IMR-90 (cell line): ENCODE measurements around the gene CD86. TPM values are rescaled to one million over a fixed set of nuclear protein-coding genes. Genes with fewer than 3 reads are reported as not detected.

ENCODE experiments used
- ATAC-seq: fragments of 200-7000 bp; cut with Tn5 transposase; 2 replicates; pipeline ENCODE4 v1.9.1; 2020; ENCODE audit warnings: low read depth, mild to moderate bottlenecking, moderate library complexity
- BruUV-seq: library from RNA; stranded (reverse); fragments of 400-500 nt; replicated peaks from 2 replicates; lab custom pipeline; 2021; lab: Mats Ljungman, UMichigan
- CTCF ChIA-PET: fragments of 300-600 bp; formaldehyde crosslinking; extraction: SDS; loops from one replicate; lab custom pipeline; 2021; ENCODE audit warnings: antibody characterized with exemption; lab: Yijun Ruan, JAX
- POLR2A ChIA-PET: fragments of 300-600 bp; sonication (Branson Sonifier 250); formaldehyde crosslinking; loops from one replicate; lab custom pipeline; 2022; ENCODE audit warnings: antibody characterized with exemption; ENCODE audit not compliant: unreplicated experiment; lab: Charles Lee
- DNase-seq: peaks from one replicate; pipeline ENCODE4 v3.0.0; 2013
- H2AFZ ChIP-seq: replicated peaks from 2 replicates; pipeline ENCODE3; 2013; ENCODE audit warnings: low read length, mild to moderate bottlenecking; ENCODE audit not compliant: poor library complexity
- H2AK5ac ChIP-seq: 2 replicates; pipeline ENCODE4 v1.6.1; 2013; ENCODE audit warnings: low read depth, low read length, inconsistent platforms
- H2AK9ac ChIP-seq: replicated peaks from 2 replicates; pipeline ENCODE3; 2013; ENCODE audit warnings: mild to moderate bottlenecking, low read depth, low read length, moderate library complexity; ENCODE audit not compliant: poor library complexity
- H2BK120ac ChIP-seq: 2 replicates; pipeline ENCODE4 v1.6.1; 2013; ENCODE audit warnings: low read depth, low read length, inconsistent platforms
- H2BK15ac ChIP-seq: 3 replicates; pipeline ENCODE4 v1.6.1; 2013; ENCODE audit warnings: low read depth, low read length, inconsistent platforms
- H2BK20ac ChIP-seq: 2 replicates; pipeline ENCODE4 v1.6.1; 2013; ENCODE audit warnings: low read depth, mild to moderate bottlenecking, inconsistent platforms, low read length, moderate library complexity
- H2BK5ac ChIP-seq: 2 replicates; pipeline ENCODE4 v1.6.1; 2013; ENCODE audit warnings: mild to moderate bottlenecking, low read depth, low read length, inconsistent platforms; ENCODE audit not compliant: poor library complexity, severe bottlenecking
- H3K14ac ChIP-seq: replicated peaks from 2 replicates; pipeline ENCODE4 v1.6.1; 2013; ENCODE audit warnings: low read depth, low read length, inconsistent platforms
- H3K18ac ChIP-seq: 2 replicates; pipeline ENCODE4 v1.6.1; 2013; ENCODE audit warnings: low read depth, low read length, control low read depth
- H3K23ac ChIP-seq: 2 replicates; pipeline ENCODE4 v1.6.1; 2013; ENCODE audit warnings: low read depth, low read length, inconsistent platforms
- H3K27ac ChIP-seq: 2 replicates; pipeline ENCODE4 v1.5.1; 2013; ENCODE audit warnings: mild to moderate bottlenecking, control low read depth, low read length; ENCODE audit not compliant: insufficient read depth
- H3K27me3 ChIP-seq: 2 replicates; pipeline ENCODE4 v1.6.1; 2013; ENCODE audit warnings: low read length; ENCODE audit not compliant: control insufficient read depth, insufficient read depth
- H3K36me3 ChIP-seq: 2 replicates; pipeline ENCODE4 v1.6.1; 2013; ENCODE audit warnings: low read length, mixed read lengths; ENCODE audit not compliant: control insufficient read depth, insufficient read depth
- H3K4ac ChIP-seq: 2 replicates; pipeline ENCODE4 v1.6.1; 2013; ENCODE audit warnings: low read depth, low read length, inconsistent platforms
- H3K4me1 ChIP-seq: 2 replicates; pipeline ENCODE4 v1.6.1; 2013; ENCODE audit warnings: low read length, mixed read lengths; ENCODE audit not compliant: control insufficient read depth, insufficient read depth
- H3K4me2 ChIP-seq: 2 replicates; pipeline ENCODE4 v1.6.1; 2013; ENCODE audit warnings: low read depth, mild to moderate bottlenecking, control low read depth, low read length, moderate library complexity
- H3K4me3 ChIP-seq: 2 replicates; pipeline ENCODE4 v1.5.1; 2013; ENCODE audit warnings: low read depth, mild to moderate bottlenecking, control low read depth, low read length, moderate library complexity; ENCODE audit not compliant: insufficient read depth
- H3K56ac ChIP-seq: 2 replicates; pipeline ENCODE4 v1.6.1; 2013; ENCODE audit warnings: low read length, inconsistent platforms; ENCODE audit not compliant: insufficient read depth; ENCODE audit errors: extremely low read depth
- H3K79me1 ChIP-seq, 2 experiments: 2 replicates each; pipeline ENCODE4 v1.6.1; 2013; ENCODE audit warnings: low read length in 2 of 2, inconsistent platforms in 1 of 2, low read depth in 1 of 2
- H3K9ac ChIP-seq: 2 replicates; pipeline ENCODE4 v1.6.1; 2013; ENCODE audit warnings: low read depth, low read length, control low read depth
- H3K9me1 ChIP-seq: 2 replicates; pipeline ENCODE4 v1.6.1; 2013; ENCODE audit warnings: low read length, inconsistent platforms; ENCODE audit not compliant: insufficient read depth
- H3K9me3 ChIP-seq: 2 replicates; pipeline ENCODE4 v1.6.1; 2013; ENCODE audit warnings: low read length; ENCODE audit not compliant: control insufficient read depth, insufficient read depth
- H4K20me1 ChIP-seq: 2 replicates; pipeline ENCODE4 v1.6.1; 2013; ENCODE audit warnings: low read length, inconsistent platforms; ENCODE audit not compliant: insufficient read depth
- H4K5ac ChIP-seq: 2 replicates; pipeline ENCODE4 v1.6.1; 2013; ENCODE audit warnings: mild to moderate bottlenecking, low read depth, low read length, control low read depth
- H4K8ac ChIP-seq, 2 experiments: 2 replicates each; pipeline ENCODE4 v1.6.1; 2013; ENCODE audit warnings: low read depth in 2 of 2, low read length in 2 of 2, control low read depth in 1 of 2, inconsistent platforms in 1 of 2
- H4K91ac ChIP-seq: 2 replicates; pipeline ENCODE4 v1.6.1; 2013; ENCODE audit warnings: low read depth, low read length, inconsistent platforms; ENCODE audit not compliant: insufficient read depth
- CTCF ChIP-seq: conservative IDR thresholded peaks from 2 replicates; pipeline ENCODE4 v1.5.1; 2012; ENCODE audit warnings: mild to moderate bottlenecking, low read depth, low read length, improper control_type of control experiment
- ELK1 ChIP-seq: fragments of 150-350 bp; IDR thresholded peaks from 2 replicates; pipeline ENCODE4 v1.6.1; 2016; ENCODE audit warnings: low read depth, mild to moderate bottlenecking, low read length, moderate library complexity, borderline replicate concordance
- NFE2L2 ChIP-seq: fragments of 150-350 bp; IDR thresholded peaks from 2 replicates; pipeline ENCODE4 v1.6.1; 2016; ENCODE audit warnings: low read depth, mild to moderate bottlenecking, low read length
- POLR2A ChIP-seq: IDR thresholded peaks from 2 replicates; pipeline ENCODE4 v1.6.1; 2012; ENCODE audit warnings: mild to moderate bottlenecking, low read depth, low read length
- WGBS, 2 experiments: methylation state at CpG; one replicate each; pipeline versions ENCODE4 v1.1.5 to v1.1.7; 2013; ENCODE audit warnings: missing lambda C conversion rate in 2 of 2; ENCODE audit not compliant: insufficient read length in 1 of 2; ENCODE audit errors: extremely low coverage in 2 of 2; 5-methylcytosine and 5-hydroxymethylcytosine counted together
- dilution Hi-C: fragments of 300-500 bp; cut with HindIII; formaldehyde crosslinking; loops from one replicate; pipeline ENCODE4 v1.14.3; 2018; ENCODE audit warnings: low sequenced_read_pairs; ENCODE audit not compliant: unreplicated experiment
- in situ Hi-C: fragments of 300-500 bp; cut with MboI; formaldehyde crosslinking; loops from 3 replicates; pipeline ENCODE4 v1.14.3; 2019; ENCODE audit warnings: low sequenced_read_pairs, inconsistent platforms, mixed read lengths
- intact Hi-C: fragments of 100-400 bp; cut with micrococcal nuclease; formaldehyde crosslinking; loops from 2 replicates; pipeline ENCODE4 v1.10.0; 2022
- polyA plus RNA-seq, 3 experiments: library from polyadenylated mRNA; depleted of rRNA; stranded (reverse); fragments of >200 nt; gene quantifications; 2 replicates each; pipeline ENCODE4 v1.2.3, GENCODE V29; 2012; ENCODE audit warnings: low replicate concordance in 1 of 3
- total RNA-seq: library from RNA; depleted of rRNA; stranded (reverse); fragments of >200 nt; gene quantifications from 2 replicates; pipeline ENCODE4 v1.2.3, GENCODE V29; 2012
- TF ChIP-seq, protein P1 (sequence below): fragments of 150-350 bp; IDR thresholded peaks from 2 replicates; pipeline ENCODE4 v1.6.1; 2017; ENCODE audit warnings: mild to moderate bottlenecking, antibody characterized with exemption, low read length, low read depth

The CD86 gene
- total and polyA plus RNA-seq, 2 of the 4 experiments (the other 2 are of a cell fraction): not detected

DNA sequence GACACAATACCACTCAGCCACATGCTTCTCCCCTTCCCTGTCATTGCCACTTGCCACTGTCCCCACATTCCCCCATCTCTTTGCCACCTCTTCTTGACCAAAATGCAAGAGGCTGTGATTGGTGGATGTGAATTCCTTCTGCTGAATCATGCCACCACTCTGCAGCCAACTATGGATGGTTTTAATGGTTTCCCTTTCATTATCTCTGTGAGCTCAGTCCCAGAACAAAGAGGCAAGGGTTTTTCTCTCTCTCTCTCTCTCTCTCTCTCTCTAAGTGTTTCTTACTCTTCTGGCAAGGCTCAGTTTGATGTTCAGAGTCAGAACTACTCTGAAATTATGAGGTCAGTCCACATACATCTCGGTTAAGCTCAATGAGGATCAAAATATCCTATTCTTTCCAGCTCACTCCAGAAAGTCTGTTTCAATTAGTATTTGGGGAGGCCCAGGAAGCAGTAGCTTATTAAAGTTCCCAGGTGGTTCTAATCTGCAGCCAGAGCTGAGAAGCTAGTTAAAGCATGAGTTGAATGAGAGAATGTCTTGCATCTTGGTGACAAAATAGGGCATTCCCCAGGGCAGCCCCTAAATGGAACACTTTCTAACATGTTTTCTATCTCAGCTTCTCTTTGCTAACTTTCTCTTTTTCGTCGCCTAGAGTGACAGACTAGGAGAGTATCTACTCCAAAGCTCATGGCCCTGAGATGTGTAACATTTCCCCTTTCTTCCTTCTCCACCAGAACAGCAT is 24.6 kb upstream of the CD86 start:
- Histone ChIP-seq H4K20me1 (no peaks in the 10 kb centered on the region), H3K4me2 (peak overlapping the region; percentile 61; the same call in 1 of the 2 replicates), H3K9me1 (no peaks in the 10 kb centered on the region), H3K18ac (no peak overlapping the region), H3K23ac (no peak overlapping the region), H3K9ac (no peak overlapping the region), H3K4me1 (no peaks in the 10 kb centered on the region), H2AK5ac (no peak overlapping the region), H4K5ac (no peak overlapping the region), H2BK15ac (no peak overlapping the region), H3K56ac (no peak overlapping the region), H3K4me3 (peak overlapping the region; percentile 24; the same call in 1 of the 2 replicates), H3K36me3 (no peaks in the 10 kb centered on the region), H2AK9ac (no peak overlapping the region), H3K9me3 (no peaks in the 10 kb centered on the region), H2BK20ac (no peak overlapping the region), H3K79me1 (no peaks in the 10 kb centered on the region), H4K91ac (no peak overlapping the region), H4K8ac (no peak overlapping the region), H2AFZ (no peak overlapping the region), H3K27ac (no peak overlapping the region), H2BK5ac (no peak overlapping the region), H3K27me3 (no peaks in the 10 kb centered on the region), H3K4ac (no peak overlapping the region), H3K14ac (no peak overlapping the region), H2BK120ac (no peak overlapping the region)
- in situ Hi-C loops: no loop called here
- intact Hi-C loops: no loop called here
- dilution Hi-C loops: no loop called here
- DNase-seq: peak; percentile 41
- peak; percentile 77 for ATAC-seq
- no TSS peak for BruUV-seq
- POLR2A ChIA-PET: interaction anchor here (0.5 kb wide), 1 partner anchor 337 kb away, joined by 3 read pairs; no protein-coding TSS in a partner anchor
- WGBS, 2 experiments: no CpG with 5 or more reads among the region's 3 CpGs
- CTCF ChIA-PET: no interaction called here
- TF ChIP-seq, protein P1, sequence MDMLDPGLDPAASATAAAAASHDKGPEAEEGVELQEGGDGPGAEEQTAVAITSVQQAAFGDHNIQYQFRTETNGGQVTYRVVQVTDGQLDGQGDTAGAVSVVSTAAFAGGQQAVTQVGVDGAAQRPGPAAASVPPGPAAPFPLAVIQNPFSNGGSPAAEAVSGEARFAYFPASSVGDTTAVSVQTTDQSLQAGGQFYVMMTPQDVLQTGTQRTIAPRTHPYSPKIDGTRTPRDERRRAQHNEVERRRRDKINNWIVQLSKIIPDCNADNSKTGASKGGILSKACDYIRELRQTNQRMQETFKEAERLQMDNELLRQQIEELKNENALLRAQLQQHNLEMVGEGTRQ: no peak
- TF ChIP-seq CTCF (no peak), NFE2L2 (no peak), ELK1 (no peak), POLR2A (no peak)
